Gastroesophageal sphincter (tissue), 4 donors: ENCODE measurements around the gene GALNT10. TPM values are rescaled to one million over a fixed set of nuclear protein-coding genes. Genes with fewer than 3 reads are reported as not detected.
A peak's percentile ranks its signal among the peaks of the same experiment; 100 is the strongest.

Experiments
- ATAC-seq: fragments of 150-250 bp; one replicate; pipeline ENCODE4 v1.9.1; 2016; ENCODE audit warnings: mild to moderate bottlenecking, moderate library complexity
- H3K27ac ChIP-seq, 4 donors: fragments of 200-600 bp; sonication (generic) in 3 of 4; 1 replicate in 3 of 4; 2 replicates in 1 of 4; pipeline ENCODE4 v1.5.1; 2016 to 2019
- H3K27me3 ChIP-seq: fragments of 200-600 bp; sonication (generic); one replicate; pipeline ENCODE4 v1.5.1; 2019
- H3K36me3 ChIP-seq, 2 donors: fragments of 200-600 bp; sonication (generic); one replicate each; pipeline ENCODE4 v1.5.1; 2019; ENCODE audit warnings: control low read depth in 1 of 2
- H3K4me1 ChIP-seq, 3 donors: fragments of 200-600 bp; sonication (generic); 1 replicate in 2 of 3; 2 replicates in 1 of 3; pipeline ENCODE4 v1.5.1; 2016 to 2019; ENCODE audit warnings: control low read depth in 2 of 3
- H3K4me3 ChIP-seq, 2 donors: fragments of 200-600 bp; sonication (generic); one replicate each; pipeline ENCODE4 v1.5.1; 2019; ENCODE audit warnings: mild to moderate bottlenecking in 1 of 2, moderate library complexity in 1 of 2
- H3K9me3 ChIP-seq, 3 donors: fragments of 200-600 bp; sonication (generic); one replicate each; pipeline ENCODE4 v1.5.1; 2017 to 2019; ENCODE audit warnings: control low read depth in 2 of 3
- CTCF ChIP-seq, 4 experiments: fragments of 200-600 bp in 2 of 4; fragments of 450-650 bp in 2 of 4; sonication (generic) in 1 of 4; IDR thresholded peaks; one replicate each; pipeline ENCODE4 v1.5.1; 2017 to 2019; ENCODE audit warnings: antibody characterized with exemption in 4 of 4, mild to moderate bottlenecking in 2 of 4, moderate library complexity in 2 of 4
- EP300 ChIP-seq: sonication (generic); formaldehyde crosslinking; IDR thresholded peaks from one replicate; pipeline ENCODE4 v1.6.1; 2017; ENCODE audit warnings: antibody characterized with exemption, mild to moderate bottlenecking
- POLR2A ChIP-seq, 2 donors: fragments of 450-650 bp; IDR thresholded peaks; one replicate each; pipeline ENCODE4 v1.6.1; 2017; ENCODE audit warnings: antibody characterized with exemption in 2 of 2, mild to moderate bottlenecking in 2 of 2, moderate library complexity in 1 of 2
- POLR2AphosphoS5 ChIP-seq: sonication (generic); formaldehyde crosslinking; IDR thresholded peaks from one replicate; pipeline ENCODE4 v1.6.1; 2017; ENCODE audit warnings: antibody characterized with exemption
- WGBS, 2 donors: methylation state at CpG; one replicate each; pipeline ENCODE4 v1.1.5; 2018; ENCODE audit warnings: low coverage in 1 of 2; 5-methylcytosine and 5-hydroxymethylcytosine counted together
- total RNA-seq, 4 donors: library from RNA; depleted of rRNA; stranded (reverse); fragments of >200 nt; gene quantifications; one replicate each; pipeline ENCODE4 v1.1.0, GENCODE V29; 2016

The GALNT10 gene
- total RNA-seq, 4 donors from 2014 or later, result 19.1 to 49.1 (median 34.0) TPM

GRCh38 chr5:154373729-154374179 is 183.2 kb downstream of the GALNT10 start:
- no peaks in the 10 kb centered on the region for H3K9me3 ChIP-seq
- no peak for TF ChIP-seq POLR2AphosphoS5
- TF ChIP-seq POLR2A (IDR thresholded peaks at IDR 0.05), result no peak
- TF ChIP-seq CTCF (IDR thresholded peaks at IDR 0.05), result no peak
- TF ChIP-seq EP300, result no peak
- 70 to 80% methylated on average over 6 to 8 of the region's 8 CpGs for WGBS, 2 donors
- H3K4me1 ChIP-seq, result peaks cover 0 to 25% (median 6%) of the 10 kb centered on the region in 3 donors
- H3K4me3 ChIP-seq, result no peak overlapping the region
- H3K27me3 ChIP-seq, result no peaks in the 10 kb centered on the region
- peak overlapping the region in 1 of 4 donors; percentile 11 for H3K27ac ChIP-seq
- peak; percentile 35 for ATAC-seq
- peaks cover 0 to 31% of the 10 kb centered on the region in 2 donors for H3K36me3 ChIP-seq

GRCh38 chr5:154374264-154374663 is 183.7 kb downstream of the GALNT10 start:
- Histone ChIP-seq H3K27ac (peak overlapping the region in 1 of 4 donors; percentile 17), H3K27me3 (no peaks in the 10 kb centered on the region), H3K4me3 (no peak overlapping the region), H3K36me3 (peaks cover 0 to 37% of the 10 kb centered on the region in 2 donors), H3K9me3 (no peaks in the 10 kb centered on the region), H3K4me1 (peaks cover 0 to 23% (median 5%) of the 10 kb centered on the region in 3 donors)
- ATAC-seq, result no peak
- TF ChIP-seq POLR2AphosphoS5 (no peak), CTCF (IDR thresholded peaks at IDR 0.05) (no peak), EP300 (no peak), POLR2A (IDR thresholded peaks at IDR 0.05) (no peak)
- WGBS, 2 donors, result 96 to 100% methylated on average over 2 to 4 of the region's 4 CpGs

GRCh38 chr5:154375329-154376008 is 184.9 kb downstream of the GALNT10 start:
- WGBS, 2 donors, result 78 to 89% methylated on average over 3 of the region's 3 CpGs
- peak; percentile 32 for ATAC-seq

DNA sequence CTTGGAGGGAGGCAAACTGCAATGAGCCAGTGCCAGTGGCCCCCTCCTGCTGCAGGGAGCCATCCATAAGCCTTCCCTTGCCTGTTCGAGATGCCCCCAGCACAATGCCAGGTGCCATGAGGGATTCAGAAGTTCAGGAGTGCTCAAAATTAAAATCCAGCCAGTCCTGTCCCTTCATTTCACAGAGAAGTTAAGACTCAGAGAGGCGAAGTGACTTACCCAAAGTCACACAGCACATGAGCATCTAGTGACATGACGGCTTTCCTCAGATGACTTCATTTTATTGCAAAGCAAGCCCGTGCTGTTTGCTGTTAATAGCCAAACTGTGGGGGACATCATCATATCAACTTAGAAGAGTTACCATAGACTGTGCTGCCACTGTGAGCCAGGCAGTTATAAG is 185.9 kb downstream of the GALNT10 start:
- no peaks in the 10 kb centered on the region for H3K27me3 ChIP-seq
- no peaks in the 10 kb centered on the region for H3K9me3 ChIP-seq
- peaks cover 0 to 7% (median 0%) of the 10 kb centered on the region in 3 donors for H3K4me1 ChIP-seq
- 79 to 83% methylated on average over 4 of the region's 4 CpGs for WGBS, 2 donors
- no peak for TF ChIP-seq CTCF (IDR thresholded peaks at IDR 0.05)
- no peak for TF ChIP-seq POLR2A (IDR thresholded peaks at IDR 0.05)
- no peak for TF ChIP-seq EP300
- no peak for ATAC-seq
- H3K4me3 ChIP-seq, result no peak overlapping the region
- no peak overlapping the region for H3K27ac ChIP-seq
- peaks cover 0 to 56% of the 10 kb centered on the region in 2 donors for H3K36me3 ChIP-seq

More at GRCh38 chr5:154375329-154376008, 184.9 kb downstream of the GALNT10 start:
- Histone ChIP-seq H3K4me1 (peaks cover 0 to 17% (median 5%) of the 10 kb centered on the region in 3 donors), H3K9me3 (no peaks in the 10 kb centered on the region), H3K27me3 (no peaks in the 10 kb centered on the region), H3K4me3 (no peak overlapping the region), H3K36me3 (peaks cover 0 to 46% of the 10 kb centered on the region in 2 donors), H3K27ac (no peak overlapping the region)
- no peak for TF ChIP-seq POLR2A (IDR thresholded peaks at IDR 0.05)
- no peak for TF ChIP-seq EP300
- no peak for TF ChIP-seq CTCF (IDR thresholded peaks at IDR 0.05)
- TF ChIP-seq POLR2AphosphoS5, result no peak
